Large intestine (tissue), 3 donors: ENCODE results near the gene DKK2. TPM values are rescaled to one million over a fixed set of nuclear protein-coding genes. Genes with fewer than 3 reads are reported as not detected.

Experiments used
- DNase-seq, 2 donors: peaks; one replicate each; pipeline versions ENCODE4 v3.0.0 to v3.0.0-alpha.2; 2013
- H3K27ac ChIP-seq: one replicate; pipeline ENCODE4 v1.5.1; 2013; ENCODE audit warnings: low read length
- H3K27me3 ChIP-seq: 2 replicates; pipeline ENCODE4 v1.6.1; 2013; ENCODE audit warnings: low read length; ENCODE audit not compliant: control insufficient read depth, insufficient read depth
- H3K36me3 ChIP-seq: 2 replicates; pipeline ENCODE4 v1.6.1; 2013; ENCODE audit warnings: low read length; ENCODE audit not compliant: control insufficient read depth, insufficient read depth
- H3K4me1 ChIP-seq: one replicate; pipeline ENCODE4 v1.6.1; 2013; ENCODE audit warnings: low read length; ENCODE audit not compliant: control insufficient read depth, insufficient read depth
- H3K4me3 ChIP-seq: one replicate; pipeline ENCODE4 v1.5.1; 2013; ENCODE audit warnings: low read length
- H3K9me3 ChIP-seq: one replicate; pipeline ENCODE4 v1.6.1; 2013; ENCODE audit warnings: mild to moderate bottlenecking, low read depth, low read length, moderate library complexity; ENCODE audit not compliant: control insufficient read depth
- WGBS: methylation state at CpG from one replicate; pipeline ENCODE4 v1.1.5; 2013; ENCODE audit warnings: low lambda C conversion rate; ENCODE audit not compliant: insufficient coverage; 5-methylcytosine and 5-hydroxymethylcytosine counted together
- polyA plus RNA-seq: library from polyadenylated mRNA; unstranded; fragments of 120-200 nt; gene quantifications from one replicate; pipeline ENCODE4 v1.2.1, GENCODE V29; 2013

Gene DKK2
- polyA plus RNA-seq, 1 donor, result 1.6 TPM

DNA sequence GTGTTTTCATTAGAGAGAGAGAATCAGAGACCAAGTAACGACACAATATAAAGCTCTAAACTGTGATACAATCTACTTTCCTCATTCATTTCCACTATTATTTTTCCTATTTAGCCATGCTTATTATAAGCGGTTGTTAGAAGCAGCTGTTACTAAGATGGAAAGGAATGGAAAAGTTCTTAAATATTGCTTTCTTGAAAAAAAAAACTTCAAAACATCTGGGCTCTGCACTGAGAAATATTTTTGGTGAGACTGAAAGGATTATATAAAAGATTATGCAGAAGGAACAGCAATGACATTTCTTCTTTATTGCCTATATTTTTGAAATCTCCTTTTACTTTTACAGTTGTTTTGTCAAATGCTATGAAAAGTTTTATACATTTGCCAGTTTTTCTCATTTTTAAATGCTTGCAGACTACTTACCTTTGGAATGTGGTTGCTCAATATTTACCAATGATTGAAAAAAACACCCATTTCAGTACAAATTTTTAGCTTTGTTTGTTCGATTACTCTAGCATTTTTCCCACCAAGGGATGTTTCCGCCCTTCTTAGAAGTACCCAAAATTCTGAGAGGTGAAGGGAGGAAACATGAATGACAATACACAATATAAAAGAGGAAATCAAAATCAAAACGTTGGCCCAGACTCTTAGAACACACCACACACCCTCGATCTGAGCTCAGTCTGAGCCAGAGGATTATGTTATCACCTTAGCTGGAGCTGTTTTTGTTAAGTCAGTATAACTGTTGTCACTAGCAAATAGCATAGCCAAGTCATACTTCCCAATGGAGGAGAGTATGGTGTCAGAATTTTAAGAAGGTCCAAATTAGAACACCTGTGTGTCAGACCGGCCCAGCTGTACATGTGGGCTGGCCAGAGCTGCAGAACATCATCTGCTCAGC, 18.4 kb downstream of the DKK2 start:
- Histone ChIP-seq H3K27me3 (no peaks in the 10 kb centered on the region), H3K36me3 (no peaks in the 10 kb centered on the region), H3K4me1 (no peaks in the 10 kb centered on the region), H3K27ac (no peak overlapping the region), H3K4me3 (no peak overlapping the region), H3K9me3 (no peaks in the 10 kb centered on the region)
- 73% methylated on average over 3 of the region's 7 CpGs for WGBS
- DNase-seq, result no peak

DNA sequence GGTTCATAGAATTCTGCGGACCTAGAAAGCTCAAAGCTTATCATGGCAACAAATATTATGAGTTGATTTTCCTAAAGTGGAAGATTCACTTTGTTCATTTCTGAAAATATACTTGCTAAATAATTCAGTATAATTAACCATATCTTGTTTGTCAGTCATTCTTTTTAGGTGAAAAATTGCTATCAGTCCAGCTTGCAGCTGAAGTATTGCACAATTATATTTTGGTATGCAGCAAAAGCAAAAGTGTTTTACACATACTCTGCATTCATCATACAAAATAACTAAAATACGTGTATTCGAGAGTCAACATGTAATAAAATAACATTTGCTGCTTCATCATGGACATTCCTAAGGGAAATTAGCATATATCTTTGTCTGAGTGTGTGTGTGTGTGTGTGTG, 24.8 kb downstream of the DKK2 start:
- DNase-seq, result no peak
- H3K27ac ChIP-seq, result no peak overlapping the region
- H3K4me3 ChIP-seq, result no peak overlapping the region
- H3K9me3 ChIP-seq, result no peaks in the 10 kb centered on the region
- 94% methylated on average over 3 of the region's 3 CpGs for WGBS
- no peaks in the 10 kb centered on the region for H3K36me3 ChIP-seq
- no peaks in the 10 kb centered on the region for H3K27me3 ChIP-seq
- H3K4me1 ChIP-seq, result no peaks in the 10 kb centered on the region

DNA sequence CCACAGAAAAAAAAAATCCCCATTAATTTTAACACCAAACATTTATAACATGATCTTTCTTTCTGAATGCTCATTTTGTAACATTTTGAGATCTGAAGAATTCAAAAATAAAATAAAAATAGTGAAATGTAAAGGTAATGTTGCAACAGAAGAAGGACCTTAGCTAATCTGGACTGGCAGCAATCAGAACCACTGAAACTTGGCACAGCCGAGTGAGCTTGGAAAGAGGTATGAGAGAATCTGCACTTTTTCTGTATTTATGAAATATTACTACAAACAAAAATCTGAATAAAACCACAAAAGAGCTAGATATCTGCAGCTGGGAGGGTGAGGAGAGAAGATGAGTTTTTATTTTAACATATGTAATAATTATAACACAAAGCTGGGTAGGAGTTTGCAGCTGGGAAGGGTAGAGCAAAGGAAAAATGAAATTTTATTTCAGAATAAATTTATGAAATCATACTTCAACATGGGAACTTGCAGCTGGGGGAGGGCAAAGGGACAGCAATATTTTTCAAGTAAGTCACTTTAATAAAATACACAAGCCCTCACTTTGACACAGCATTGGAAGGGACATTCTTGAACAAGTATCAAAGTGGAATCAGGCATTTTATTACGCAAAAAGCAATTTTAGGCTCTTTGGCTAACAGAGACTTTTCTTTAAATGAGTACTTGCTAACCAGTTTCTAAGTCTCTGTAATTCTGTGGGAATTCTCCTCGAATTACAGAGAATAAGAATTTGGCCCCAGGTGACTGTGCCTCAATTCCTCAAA, 26.7 kb downstream of the DKK2 start:
- 40% methylated on average over 1 of the region's 3 CpGs for WGBS
- DNase-seq, result no peak
- no peak overlapping the region for H3K27ac ChIP-seq
- H3K4me1 ChIP-seq, result no peaks in the 10 kb centered on the region
- H3K27me3 ChIP-seq, result no peaks in the 10 kb centered on the region
- H3K9me3 ChIP-seq, result no peaks in the 10 kb centered on the region
- no peak overlapping the region for H3K4me3 ChIP-seq
- no peaks in the 10 kb centered on the region for H3K36me3 ChIP-seq

DNA sequence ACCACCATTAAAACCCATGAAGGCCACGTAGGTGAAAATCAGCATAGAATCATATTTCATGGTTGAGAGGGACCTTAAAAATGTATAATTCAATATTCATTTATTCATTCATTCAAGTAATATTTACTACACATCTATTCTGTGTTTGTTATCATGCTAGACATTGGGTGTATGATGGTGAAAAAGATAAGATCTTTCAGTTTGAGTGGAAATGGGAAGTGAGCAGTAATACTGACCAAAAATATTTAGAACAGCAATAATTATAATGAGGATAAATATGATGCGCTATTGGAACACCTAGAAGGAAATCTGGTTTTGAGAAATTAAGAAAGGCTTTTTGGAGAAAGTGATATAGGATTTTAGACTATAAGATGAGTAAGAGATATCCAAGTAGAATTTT, 28.0 kb downstream of the DKK2 start:
- DNase-seq, result no peak
- no peak overlapping the region for H3K27ac ChIP-seq
- WGBS, result 83% methylated on average over 1 of the region's 2 CpGs
- H3K4me1 ChIP-seq, result no peaks in the 10 kb centered on the region
- H3K9me3 ChIP-seq, result no peaks in the 10 kb centered on the region
- H3K4me3 ChIP-seq, result no peak overlapping the region
- H3K36me3 ChIP-seq, result no peaks in the 10 kb centered on the region
- no peaks in the 10 kb centered on the region for H3K27me3 ChIP-seq

GRCh38 chr4:107006218-107006617, 29.9 kb downstream of the DKK2 start:
- no peak for DNase-seq
- Histone ChIP-seq H3K4me1 (no peaks in the 10 kb centered on the region), H3K27me3 (no peaks in the 10 kb centered on the region), H3K36me3 (no peaks in the 10 kb centered on the region), H3K9me3 (no peaks in the 10 kb centered on the region), H3K27ac (no peak overlapping the region), H3K4me3 (no peak overlapping the region)

DNA sequence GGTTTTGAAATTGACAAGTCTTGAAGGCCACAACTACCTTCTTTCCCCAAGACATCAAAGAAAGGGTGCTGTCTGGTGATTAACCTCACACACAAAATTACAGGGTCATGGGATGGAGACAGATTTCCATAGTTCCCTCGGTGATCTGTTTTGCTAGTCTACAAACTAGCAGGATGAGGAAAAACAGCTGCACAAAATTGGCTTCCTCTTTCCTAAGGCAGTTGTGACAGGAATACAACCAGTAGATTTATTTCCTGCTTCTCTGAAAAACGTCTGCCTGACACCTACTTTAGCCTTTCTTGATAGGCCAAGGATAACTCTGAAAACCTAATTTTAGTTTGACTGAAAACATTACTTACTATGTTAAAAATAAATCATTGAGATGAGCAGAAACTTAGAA, 39.6 kb downstream of the DKK2 start:
- DNase-seq, result no peak
- H3K4me1 ChIP-seq, result no peaks in the 10 kb centered on the region
- no peaks in the 10 kb centered on the region for H3K9me3 ChIP-seq
- no peaks in the 10 kb centered on the region for H3K27me3 ChIP-seq
- no peaks in the 10 kb centered on the region for H3K36me3 ChIP-seq
- WGBS, result 36% methylated on average over 2 of the region's 2 CpGs
- no peak overlapping the region for H3K4me3 ChIP-seq
- H3K27ac ChIP-seq, result no peak overlapping the region

DNA sequence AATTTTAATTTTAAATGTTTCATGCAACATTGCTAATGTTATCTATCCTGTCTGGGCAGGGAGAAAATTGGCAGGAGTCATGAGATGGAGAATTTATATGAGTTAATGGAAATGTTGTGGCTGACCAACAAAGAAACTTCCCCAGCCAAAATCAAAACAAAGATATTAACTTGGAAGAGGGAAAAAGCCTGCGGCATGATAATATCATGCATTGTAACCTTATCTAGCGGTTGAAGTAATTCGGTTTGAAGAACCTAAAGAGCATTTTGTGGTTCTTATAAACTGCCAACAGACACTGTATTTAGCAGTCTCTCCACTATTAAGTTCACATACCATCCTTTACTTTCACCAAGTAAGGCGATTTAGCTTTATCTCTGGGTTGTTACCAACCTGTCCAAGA, 42.3 kb downstream of the DKK2 start:
- Histone ChIP-seq H3K27me3 (no peaks in the 10 kb centered on the region), H3K9me3 (no peaks in the 10 kb centered on the region), H3K4me1 (no peaks in the 10 kb centered on the region), H3K27ac (no peak overlapping the region), H3K36me3 (no peaks in the 10 kb centered on the region), H3K4me3 (no peak overlapping the region)
- DNase-seq, result no peak
- no CpG with 5 or more reads among the region's 4 CpGs for WGBS

DNA sequence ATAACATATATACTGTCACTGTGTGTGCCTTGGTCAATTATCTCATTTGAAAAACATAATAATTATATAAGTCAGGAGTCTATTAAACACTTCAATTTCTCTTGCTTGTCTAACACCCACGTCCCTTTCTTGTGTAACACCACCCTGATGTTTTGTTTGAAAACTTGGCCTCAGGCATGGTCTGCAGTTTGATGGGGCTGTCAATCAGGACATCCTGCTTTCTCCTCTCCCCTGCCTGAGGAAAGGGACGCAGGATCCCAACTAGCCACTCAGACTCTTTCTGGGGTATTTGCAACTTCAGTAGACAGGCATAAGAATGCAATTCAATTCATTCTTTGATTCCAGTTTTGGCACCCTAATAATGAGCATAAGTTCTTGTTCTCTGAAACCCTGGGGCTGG, 48.8 kb downstream of the DKK2 start:
- WGBS, result no CpG with 5 or more reads among the region's 2 CpGs
- H3K4me3 ChIP-seq, result no peak overlapping the region
- H3K4me1 ChIP-seq, result no peaks in the 10 kb centered on the region
- H3K36me3 ChIP-seq, result no peaks in the 10 kb centered on the region
- H3K27me3 ChIP-seq, result no peaks in the 10 kb centered on the region
- no peak for DNase-seq
- H3K27ac ChIP-seq, result no peak overlapping the region
- H3K9me3 ChIP-seq, result no peaks in the 10 kb centered on the region

DNA sequence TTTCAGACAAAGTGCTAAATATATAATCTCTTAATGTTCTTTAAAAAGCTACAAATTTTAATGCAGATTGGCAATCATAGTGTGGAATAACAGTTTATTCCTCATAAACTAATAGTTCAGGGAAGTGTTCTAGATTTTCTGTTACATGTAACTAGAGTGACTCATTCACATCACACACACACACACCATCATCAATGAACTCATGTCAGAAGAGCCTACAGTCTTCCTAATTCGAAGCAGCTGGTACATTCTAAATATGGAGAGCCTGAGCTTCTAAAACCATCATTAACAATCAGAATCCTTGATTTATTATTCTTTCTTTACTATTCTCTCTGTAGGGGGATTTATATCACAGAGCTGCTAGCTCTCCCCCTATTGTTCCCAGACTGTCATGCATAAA, 49.6 kb downstream of the DKK2 start:
- Histone ChIP-seq H3K27me3 (no peaks in the 10 kb centered on the region), H3K4me3 (no peak overlapping the region), H3K36me3 (no peaks in the 10 kb centered on the region), H3K27ac (no peak overlapping the region), H3K9me3 (no peaks in the 10 kb centered on the region), H3K4me1 (no peaks in the 10 kb centered on the region)
- WGBS, result 50% methylated on average over 1 of the region's 1 CpG
- DNase-seq, result no peak

- WGBS, result no CpG with 5 or more reads among the region's 3 CpGs
- Histone ChIP-seq H3K4me1 (no peaks in the 10 kb centered on the region), H3K36me3 (no peaks in the 10 kb centered on the region), H3K27ac (no peak overlapping the region), H3K27me3 (no peaks in the 10 kb centered on the region), H3K4me3 (no peak overlapping the region), H3K9me3 (no peaks in the 10 kb centered on the region)
- no peak for DNase-seq
These were observed 50.3 kb downstream of the DKK2 start for GRCh38 chr4:106985830-106986229.
